CD1c-positive myeloid dendritic cell (primary cell): ENCODE data around the gene RPGR.

Experiments used
- DNase-seq: peaks from one replicate; pipeline ENCODE4 v3.0.0-alpha.2; 2016; ENCODE audit errors: extremely low spot score

Gene RPGR, protein sequence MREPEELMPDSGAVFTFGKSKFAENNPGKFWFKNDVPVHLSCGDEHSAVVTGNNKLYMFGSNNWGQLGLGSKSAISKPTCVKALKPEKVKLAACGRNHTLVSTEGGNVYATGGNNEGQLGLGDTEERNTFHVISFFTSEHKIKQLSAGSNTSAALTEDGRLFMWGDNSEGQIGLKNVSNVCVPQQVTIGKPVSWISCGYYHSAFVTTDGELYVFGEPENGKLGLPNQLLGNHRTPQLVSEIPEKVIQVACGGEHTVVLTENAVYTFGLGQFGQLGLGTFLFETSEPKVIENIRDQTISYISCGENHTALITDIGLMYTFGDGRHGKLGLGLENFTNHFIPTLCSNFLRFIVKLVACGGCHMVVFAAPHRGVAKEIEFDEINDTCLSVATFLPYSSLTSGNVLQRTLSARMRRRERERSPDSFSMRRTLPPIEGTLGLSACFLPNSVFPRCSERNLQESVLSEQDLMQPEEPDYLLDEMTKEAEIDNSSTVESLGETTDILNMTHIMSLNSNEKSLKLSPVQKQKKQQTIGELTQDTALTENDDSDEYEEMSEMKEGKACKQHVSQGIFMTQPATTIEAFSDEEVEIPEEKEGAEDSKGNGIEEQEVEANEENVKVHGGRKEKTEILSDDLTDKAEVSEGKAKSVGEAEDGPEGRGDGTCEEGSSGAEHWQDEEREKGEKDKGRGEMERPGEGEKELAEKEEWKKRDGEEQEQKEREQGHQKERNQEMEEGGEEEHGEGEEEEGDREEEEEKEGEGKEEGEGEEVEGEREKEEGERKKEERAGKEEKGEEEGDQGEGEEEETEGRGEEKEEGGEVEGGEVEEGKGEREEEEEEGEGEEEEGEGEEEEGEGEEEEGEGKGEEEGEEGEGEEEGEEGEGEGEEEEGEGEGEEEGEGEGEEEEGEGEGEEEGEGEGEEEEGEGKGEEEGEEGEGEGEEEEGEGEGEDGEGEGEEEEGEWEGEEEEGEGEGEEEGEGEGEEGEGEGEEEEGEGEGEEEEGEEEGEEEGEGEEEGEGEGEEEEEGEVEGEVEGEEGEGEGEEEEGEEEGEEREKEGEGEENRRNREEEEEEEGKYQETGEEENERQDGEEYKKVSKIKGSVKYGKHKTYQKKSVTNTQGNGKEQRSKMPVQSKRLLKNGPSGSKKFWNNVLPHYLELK

DNA sequence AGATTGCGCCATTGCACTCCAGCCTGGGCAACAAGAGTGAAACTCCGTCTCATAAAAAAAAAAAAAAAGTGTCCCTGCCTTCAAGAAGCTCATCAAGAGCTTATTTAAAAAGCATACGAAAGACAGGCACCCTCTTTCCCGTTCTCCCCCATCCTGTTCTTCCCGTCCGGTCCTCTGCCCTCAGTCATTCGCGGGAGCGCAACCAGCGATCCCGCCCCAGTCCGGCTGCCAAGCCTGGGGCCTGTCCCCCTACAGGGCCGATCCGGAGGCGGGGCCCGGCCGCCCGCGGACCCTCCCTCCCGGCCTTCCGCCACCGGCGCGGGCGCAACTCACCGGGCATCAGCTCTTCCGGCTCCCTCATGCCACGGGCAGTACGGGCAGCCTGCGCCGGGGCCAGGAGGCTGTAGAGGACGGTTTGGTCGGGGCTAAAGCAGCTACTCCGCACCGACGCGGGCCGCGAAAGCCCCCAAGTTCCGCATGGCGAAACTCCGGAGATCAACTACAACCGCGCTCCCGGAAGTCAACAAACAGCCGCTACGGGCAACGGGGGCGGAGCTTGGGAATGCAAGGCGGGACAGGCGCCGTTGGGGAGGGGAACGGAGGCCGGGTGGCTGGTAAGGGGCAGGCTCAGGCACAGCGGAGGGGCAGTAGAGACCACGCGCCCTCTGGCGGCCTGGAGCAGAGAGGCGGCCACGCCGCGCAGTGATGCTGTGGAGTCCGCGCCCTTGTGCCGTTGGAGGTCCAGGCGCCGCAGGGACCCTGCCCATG, at the start of gene RPGR:
Gene RPGR, minus strand, starts transcription at position 503 of the 768 bp plus-strand sequence. Its CDS starts 142 bp downstream, at position 361.
- DNase-seq = peak; percentile 93

DNA sequence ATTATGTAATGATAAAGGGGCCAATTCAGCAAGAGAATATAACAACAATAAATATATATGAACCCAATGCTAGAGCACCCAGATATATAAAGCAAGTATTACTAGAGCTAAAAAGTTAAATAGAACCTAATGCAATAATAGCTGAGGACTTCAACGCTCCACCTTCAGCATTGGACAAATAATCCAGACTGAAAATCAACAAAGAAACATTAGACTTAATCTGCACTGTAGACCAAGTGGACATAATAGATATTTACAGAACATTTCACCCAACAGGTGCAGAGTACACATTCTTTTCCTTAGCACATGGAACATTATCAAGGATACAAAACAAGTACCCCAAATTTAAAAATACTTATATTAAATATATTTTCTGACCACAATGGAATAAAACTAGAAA, 49.4 kb upstream of the RPGR start:
- DNase-seq = no peak

DNA sequence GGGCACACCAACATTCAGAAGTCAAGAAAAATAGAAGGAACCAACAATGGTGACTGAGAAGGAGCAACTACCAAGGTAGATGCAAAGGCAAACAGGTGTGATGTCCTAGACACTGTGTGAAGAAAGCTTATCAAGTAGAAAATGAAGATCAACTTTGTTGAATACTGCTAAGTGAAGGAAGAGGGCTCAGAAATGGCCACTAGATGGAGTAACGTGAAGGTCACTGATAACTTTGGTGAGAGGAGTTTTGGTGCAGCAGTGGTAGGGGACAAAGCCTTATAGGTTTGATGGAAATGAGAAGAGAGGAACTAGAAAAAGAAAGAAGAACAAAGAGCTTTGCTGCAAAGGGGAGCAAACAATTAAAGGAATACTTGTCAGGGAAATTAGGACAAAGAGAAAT, 48.6 kb upstream of the RPGR start:
- peak; percentile 20 for DNase-seq

DNA sequence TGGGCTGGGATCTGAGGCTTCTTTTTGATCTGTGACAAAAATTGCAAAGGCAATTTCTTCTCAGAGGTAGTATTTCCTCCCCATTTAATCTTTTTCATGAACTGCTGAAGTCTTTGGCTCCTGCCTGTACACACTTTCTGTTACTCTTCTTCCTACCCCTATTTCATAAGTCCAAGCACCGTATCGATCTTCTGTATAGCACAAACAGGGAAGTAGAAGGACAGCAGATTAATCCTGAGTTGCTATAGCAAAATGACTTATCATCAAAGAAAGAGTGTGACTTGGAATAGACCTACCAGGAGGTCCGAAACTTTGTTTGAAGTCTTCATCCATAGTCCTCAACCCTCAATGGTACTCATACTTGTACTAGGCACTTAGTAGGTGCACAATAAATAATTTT, 47.1 kb upstream of the RPGR start:
- DNase-seq = no peak

DNA sequence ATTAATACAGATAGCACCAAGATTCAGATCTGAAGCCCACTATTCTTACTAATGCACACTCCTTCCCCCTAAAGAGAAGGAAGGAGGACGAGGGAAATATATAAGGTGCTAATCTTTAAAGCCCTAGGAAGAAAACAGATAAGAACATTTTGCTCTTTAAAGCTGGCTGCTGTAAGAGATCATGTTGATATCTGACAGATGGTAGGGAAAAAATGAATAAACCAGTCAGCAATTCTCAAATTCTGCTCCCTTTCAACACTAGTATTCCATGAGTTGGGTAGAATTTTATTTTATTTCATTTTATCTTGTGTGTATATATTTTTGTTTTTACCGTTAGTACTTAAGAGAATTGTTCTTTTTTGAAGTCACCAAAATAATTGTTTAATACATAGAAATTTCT, 44.3 kb upstream of the RPGR start:
- no peak for DNase-seq

DNA sequence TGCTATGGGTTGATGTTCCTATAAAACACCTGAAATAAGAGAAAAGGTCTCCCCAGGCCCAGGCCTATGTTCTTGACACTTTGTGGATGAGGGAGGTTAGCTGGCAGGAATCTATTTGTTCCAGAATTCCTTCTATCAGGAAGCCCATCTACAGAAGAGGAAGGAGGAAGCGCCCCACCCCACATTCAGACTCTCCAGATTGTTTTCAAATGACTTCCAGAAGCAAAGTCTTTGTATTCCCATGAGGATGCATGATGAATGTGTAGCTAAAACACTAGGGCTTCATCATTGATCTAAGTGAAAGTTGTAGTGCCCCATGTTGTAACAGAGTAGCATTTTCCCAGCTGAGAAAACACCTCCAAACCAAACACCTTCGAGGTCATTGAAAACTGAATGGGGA, 41.5 kb upstream of the RPGR start:
- no peak for DNase-seq

DNA sequence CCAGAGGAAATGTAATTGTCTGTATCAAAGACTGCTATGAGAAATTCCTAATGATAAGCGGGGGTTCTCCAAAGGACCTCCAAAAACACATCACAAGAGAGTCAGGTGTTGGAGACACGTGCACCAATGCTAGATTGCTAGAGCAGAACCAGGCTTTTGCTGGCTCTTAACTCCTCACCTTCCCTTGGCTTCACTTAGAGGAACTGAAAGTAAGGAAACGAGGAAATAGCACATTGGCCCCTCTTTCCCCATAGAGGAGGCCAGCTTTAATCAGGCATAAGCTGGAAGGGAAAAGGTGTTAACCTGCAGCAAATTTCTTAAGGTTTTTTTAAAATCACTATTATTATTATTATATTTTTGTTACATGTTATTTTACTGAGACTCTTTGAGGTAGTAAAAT, 38.6 kb upstream of the RPGR start:
- peak; percentile 68 for DNase-seq

DNA sequence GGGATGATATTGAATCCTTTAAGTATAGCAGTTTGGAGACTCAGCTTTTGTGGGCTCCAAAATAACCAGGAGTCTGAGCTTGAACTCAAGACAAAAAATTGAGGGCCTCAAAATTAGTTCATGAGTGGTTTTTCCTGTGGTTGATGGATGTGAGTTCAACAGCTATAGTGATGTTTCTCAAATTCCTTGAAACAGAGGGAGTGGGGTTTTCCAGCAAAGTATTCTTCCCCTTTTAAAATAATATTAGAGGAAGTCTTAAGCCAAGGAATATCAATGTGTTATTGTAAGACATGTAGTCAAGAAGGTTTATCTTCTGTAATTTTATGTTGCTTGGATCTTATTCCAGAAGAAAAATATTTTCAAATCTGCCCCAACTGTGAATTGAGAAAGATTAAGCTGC, 35.7 kb upstream of the RPGR start:
- peak; percentile 50 for DNase-seq

DNA sequence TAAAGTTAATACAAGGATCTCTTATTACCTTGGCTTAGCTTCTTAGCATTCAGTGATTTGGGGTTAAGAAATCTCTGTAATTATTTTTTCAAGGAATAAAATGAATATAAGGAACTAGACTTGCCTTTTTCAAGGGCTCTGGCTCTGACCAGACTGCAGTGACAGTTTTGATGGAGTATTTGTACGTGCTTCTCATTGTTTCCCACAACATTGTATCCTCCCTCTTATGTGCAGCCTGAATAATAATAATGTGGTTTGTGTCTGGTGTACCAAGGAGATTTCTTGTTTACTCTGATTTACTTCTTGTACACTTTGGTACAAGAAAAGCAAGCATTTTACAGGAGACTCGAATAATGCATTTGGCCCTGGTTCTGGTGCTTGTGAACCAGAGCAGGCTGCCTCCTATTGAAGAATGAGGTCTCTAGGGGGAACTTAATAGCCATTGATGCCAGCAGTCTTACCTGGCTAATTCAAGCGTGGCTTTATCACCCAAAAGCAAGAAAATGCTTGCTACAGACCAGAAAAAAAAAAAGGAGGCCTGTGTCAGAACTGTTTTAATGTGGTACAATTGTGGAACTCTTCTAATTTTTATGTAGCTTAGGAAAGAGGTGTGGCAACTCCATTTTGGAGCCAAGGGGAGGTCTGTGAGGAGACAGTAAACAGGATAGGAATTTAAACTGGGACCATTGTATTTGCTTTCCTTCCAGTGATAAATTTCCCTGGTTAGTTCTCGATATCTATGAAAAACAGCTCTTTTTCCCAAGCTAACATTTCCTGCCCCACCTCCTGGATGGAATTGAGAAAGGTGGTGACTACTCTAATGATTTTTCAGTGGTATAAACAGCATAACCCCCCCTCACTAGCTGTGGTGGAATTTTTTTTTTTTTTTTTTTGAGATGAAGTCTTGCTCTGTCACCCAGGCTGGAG, 30.7 kb upstream of the RPGR start:
- DNase-seq = no peak

DNA sequence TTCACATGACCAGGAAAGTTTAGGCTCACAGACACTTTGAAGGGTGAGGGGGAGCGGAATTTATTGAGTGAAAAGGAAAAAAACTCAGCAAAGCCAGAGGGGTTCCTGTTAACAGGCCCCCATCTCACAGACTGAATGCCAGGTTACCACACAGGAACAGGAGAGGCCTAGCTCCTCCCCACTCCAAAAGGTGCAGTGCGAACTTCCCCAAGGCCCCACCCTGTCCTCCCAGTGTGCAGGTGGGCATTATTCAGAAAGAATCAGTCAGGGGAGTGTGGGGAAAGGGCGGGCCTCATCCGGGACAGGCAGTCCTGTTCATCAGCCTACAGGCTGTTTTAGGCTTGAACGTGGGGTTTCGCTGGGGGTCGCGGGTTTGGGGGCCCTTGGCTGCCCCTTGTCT, 29.1 kb upstream of the RPGR start:
- DNase-seq = no peak

DNA sequence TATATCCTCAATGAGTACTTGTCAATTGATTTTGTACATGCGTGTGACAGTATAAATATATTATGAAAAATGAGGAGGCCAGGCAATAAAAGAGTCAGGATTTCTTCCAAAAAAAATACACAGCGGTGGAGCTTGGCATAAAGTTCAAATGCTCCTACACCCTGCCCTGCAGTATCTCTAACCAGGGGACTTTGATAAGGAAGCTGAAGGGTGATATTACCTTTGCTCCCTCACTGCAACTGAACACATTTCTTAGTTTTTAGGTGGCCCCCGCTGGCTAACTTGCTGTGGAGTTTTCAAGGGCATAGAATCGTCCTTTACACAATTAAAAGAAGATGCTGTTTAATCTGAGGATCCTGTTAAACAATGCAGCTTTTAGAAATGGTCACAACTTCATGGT, 25.1 kb upstream of the RPGR start, which contains the start of gene OTC:
Gene OTC, plus strand, starts transcription at position 243 of the 400 bp plus-strand sequence. Its CDS starts 93 bp downstream, at position 336.
- DNase-seq = no peak

DNA sequence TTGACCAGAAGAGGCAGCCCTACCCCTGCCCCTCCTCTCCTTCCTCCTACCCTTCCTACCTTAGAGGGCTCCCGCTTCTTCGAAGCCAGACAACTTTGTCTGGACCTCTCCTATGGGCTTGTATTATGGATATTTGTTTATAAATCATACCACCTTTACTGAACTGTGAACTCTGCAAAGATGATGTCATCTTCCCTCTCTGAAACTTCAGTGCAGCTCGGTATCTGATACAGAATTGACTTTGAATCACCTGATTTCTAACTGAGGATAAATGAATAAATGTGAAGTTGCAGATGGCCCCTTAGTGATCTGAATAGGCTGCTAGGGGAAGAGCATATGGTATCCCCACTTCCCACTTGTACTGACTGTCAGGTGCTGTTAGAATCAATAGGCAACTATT, 24.0 kb upstream of the RPGR start:
- DNase-seq = no peak

DNA sequence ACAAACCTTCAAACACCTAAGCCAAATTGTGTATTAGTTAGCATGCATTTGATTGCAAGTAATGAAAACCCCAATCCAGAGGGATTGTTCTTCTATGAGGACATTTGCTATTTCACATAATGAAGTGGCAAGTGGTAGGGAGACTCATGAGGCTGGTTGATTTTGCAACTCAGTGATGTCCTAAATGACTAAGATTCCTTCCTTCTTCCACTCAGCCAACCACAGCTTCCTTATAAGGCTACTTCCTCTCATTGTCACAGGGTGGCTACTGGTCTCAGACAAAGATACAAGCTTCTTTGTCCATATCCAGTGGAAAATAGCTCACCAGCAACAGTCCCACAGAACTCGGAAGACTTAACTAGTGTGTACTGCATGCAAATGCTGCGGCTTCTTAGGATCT, 19.8 kb upstream of the RPGR start:
- DNase-seq = peak; percentile 82

DNA sequence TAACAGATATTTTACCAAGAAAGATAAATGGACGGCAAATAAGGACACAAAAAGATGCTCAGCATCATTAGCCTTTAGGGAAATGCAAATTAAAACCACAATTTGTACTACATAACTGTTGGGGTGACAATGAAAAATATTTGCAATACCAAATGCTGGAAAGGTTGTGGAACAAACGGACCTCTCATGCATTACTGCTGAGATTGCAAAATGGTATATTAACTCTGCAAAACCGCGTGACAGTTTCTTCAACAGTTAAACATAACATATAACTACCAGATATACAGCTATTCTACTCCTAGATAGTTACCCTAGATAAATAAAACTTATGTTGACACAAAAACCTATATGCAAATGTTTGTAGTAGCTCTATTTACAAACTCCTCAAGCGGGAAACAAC, 18.8 kb upstream of the RPGR start:
- DNase-seq = no peak

DNA sequence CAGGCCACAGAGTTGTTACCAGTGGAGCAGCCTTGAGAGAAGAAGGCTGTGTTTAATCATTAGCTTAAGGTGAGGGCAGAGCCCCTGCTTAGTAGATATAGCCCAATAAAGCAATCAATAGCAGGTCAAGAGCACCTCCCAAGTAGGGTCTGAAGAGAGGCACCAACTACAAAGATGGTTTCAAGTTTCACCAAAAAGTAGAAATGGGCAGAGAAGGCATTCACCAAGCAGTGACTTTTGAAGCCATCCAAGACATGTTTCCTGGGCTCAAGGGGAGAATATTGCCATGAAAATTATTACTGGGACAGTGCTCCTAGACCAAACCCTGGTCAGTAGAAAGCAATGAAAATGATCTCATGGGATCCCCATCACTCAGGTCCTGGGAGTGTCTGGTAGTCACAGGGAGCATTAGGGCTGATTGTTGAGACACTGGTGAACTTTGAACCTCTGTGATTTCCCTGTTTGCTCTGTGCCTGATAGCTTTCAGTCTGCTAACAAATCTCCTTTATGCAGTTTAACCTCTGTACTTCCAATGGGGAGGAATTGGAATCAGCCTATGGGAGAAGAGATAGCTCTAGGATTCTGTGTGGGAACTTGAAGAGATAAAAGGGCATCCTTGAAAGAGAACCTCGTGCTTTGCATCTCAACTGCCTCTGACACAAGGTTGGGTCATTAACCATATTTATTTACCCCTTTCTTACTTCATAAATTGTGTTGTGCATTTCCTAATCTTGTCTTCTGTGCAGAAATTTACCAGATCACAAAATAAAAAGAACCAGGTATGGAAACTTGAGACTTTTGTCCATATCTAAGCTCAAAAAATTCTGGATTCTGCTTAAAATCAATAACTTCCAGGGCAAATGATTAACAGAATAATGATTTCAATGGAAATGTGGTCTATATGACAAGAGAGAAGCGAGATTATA, 15.8 kb upstream of the RPGR start:
- DNase-seq = no peak

DNA sequence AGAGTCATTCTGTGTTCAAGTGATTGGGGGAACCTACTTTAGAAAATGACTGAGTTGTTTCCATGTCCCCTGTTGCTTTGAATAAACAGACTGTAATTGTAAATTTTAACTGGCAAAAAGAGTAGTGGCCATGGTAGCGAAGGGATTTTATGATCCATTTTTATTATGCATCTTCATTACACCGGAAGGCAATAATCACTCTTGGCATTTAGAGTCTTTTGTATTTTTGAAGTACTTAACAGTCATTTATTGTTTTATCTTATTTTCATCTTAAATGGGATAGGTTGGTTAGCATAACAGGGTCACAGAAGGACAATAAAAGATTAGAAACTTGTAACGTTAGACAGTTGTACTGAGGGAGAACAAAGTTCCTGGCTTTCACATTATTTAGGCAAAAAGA, 14.1 kb upstream of the RPGR start:
- DNase-seq = no peak

DNA sequence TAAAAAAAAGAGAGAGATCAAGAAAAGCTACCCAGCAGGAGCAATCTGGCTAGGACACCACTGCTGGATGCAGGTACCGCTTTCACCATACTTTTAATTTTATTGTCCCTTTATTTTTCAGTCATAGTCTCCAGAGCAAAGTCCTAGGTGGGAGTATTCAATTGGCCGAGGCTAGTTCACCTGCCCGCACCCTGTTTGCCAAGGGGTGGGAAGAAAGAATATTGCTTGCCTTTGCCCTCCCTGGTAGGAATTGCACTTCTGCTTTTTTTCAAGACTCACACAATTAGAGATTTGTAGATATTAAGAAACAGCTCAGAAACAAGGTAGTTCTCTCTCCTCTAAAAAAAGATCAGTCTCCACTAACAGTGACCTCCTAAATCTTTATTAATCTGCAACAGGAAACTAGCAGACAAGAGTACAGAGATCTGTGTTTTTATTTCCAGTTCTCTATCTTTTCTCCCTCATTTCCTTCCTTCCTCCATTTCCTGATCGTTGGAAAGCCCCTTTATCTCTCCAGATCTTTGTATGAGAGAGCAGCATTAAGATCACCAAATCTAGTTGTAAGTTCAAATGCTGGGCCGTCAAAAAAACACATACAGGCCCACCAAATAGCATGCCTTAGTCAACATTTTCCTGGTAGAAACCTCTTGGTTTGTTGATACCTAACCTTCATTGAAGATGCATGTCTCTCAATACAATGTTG, 9.4 kb upstream of the RPGR start:
- DNase-seq = peak; percentile 11

DNA sequence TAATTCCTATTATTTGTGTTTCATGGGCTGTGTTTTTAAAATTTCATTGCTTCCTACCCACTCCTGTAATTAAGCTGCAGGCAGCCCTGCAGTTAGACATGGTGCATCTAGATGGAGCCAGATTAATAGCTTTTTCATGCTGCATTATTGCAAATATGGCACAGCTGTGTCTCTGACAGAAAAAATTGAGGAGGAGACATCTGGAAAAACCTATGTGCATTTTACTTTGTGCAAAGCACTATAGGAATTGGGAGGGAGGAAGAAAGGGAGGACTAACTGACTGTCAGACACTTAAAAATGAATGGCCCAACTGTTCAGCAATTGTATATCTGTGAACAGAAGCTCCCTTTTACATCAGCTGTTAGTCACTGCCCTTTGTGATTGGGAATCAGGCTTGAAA, 8.1 kb upstream of the RPGR start:
- DNase-seq = no peak

DNA sequence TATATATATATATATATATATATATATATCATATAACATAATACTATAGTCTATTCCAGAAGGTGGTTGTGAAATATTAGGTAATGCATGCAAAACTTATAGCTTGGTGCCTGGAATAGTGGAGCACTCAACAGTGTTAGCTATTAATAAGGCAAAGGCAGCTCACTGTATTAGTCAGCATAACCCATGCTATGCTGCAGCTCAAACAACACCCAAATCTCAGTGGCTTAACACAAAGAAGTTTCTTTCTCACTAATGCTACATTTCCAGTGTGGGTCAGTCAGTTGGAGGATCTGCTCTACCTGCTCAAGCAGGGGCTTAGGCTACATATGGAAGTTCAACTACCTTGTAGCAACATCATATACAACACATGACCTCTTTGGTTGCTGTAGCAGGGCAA, 5.2 kb upstream of the RPGR start:
- DNase-seq = no peak
